H9 (cell line): ENCODE data around the gene FLRT2. TPM values are rescaled to one million over a fixed set of nuclear protein-coding genes. Genes with fewer than 3 reads are reported as not detected.

Experiments
- DNase-seq: peaks from one replicate; pipeline ENCODE4 v3.0.0-alpha.2; 2017
- H2AFZ ChIP-seq: one replicate; pipeline ENCODE4 v1.6.1; 2013; ENCODE audit warnings: mild to moderate bottlenecking, low read length, control low read depth, moderate library complexity
- H2AK5ac ChIP-seq: 2 replicates; pipeline ENCODE4 v1.6.1; 2013; ENCODE audit warnings: low read length, control low read depth, mixed read lengths; ENCODE audit not compliant: insufficient read length
- H2BK120ac ChIP-seq: one replicate; pipeline ENCODE4 v1.6.1; 2013; ENCODE audit warnings: low read depth, mild to moderate bottlenecking, low read length, control low read depth, inconsistent platforms; ENCODE audit not compliant: poor library complexity, severe bottlenecking
- H2BK12ac ChIP-seq: 2 replicates; pipeline ENCODE4 v1.6.1; 2013; ENCODE audit warnings: low read length, control low read depth, mixed read lengths, low read depth; ENCODE audit not compliant: insufficient read length
- H2BK15ac ChIP-seq: 2 replicates; pipeline ENCODE4 v1.6.1; 2013; ENCODE audit warnings: low read depth, low read length, control low read depth
- H2BK20ac ChIP-seq: one replicate; pipeline ENCODE4 v1.6.1; 2013; ENCODE audit warnings: low read depth, mild to moderate bottlenecking, low read length, control low read depth, inconsistent platforms; ENCODE audit not compliant: poor library complexity, severe bottlenecking
- H2BK5ac ChIP-seq: 2 replicates; pipeline ENCODE4 v1.6.1; 2013; ENCODE audit warnings: low read length, control low read depth, mixed read lengths; ENCODE audit not compliant: insufficient read length
- H3K14ac ChIP-seq: 2 replicates; pipeline ENCODE4 v1.6.1; 2013; ENCODE audit warnings: low read length, control low read depth; ENCODE audit not compliant: insufficient read depth
- H3K18ac ChIP-seq: 2 replicates; pipeline ENCODE4 v1.6.1; 2013; ENCODE audit warnings: low read depth, mild to moderate bottlenecking, mixed read lengths, low read length, control low read depth; ENCODE audit not compliant: insufficient read length
- H3K23ac ChIP-seq: 2 replicates; pipeline ENCODE4 v1.6.1; 2013; ENCODE audit warnings: low read length, control low read depth, mixed read lengths, low read depth; ENCODE audit not compliant: insufficient read length
- H3K23me2 ChIP-seq: 2 replicates; pipeline ENCODE4 v1.6.1; 2013; ENCODE audit warnings: low read depth, mild to moderate bottlenecking, mixed read lengths, low read length, control low read depth; ENCODE audit not compliant: insufficient read length, poor library complexity, severe bottlenecking
- H3K27ac ChIP-seq: 2 replicates; pipeline ENCODE4 v1.5.1; 2013; ENCODE audit warnings: low read length, control low read depth, mixed read lengths, low read depth; ENCODE audit not compliant: insufficient read length
- H3K27me3 ChIP-seq: 2 replicates; pipeline ENCODE4 v1.6.1; 2013; ENCODE audit warnings: low read length, control low read depth, inconsistent platforms; ENCODE audit not compliant: insufficient read depth
- H3K4ac ChIP-seq: 2 replicates; pipeline ENCODE4 v1.6.1; 2013; ENCODE audit warnings: low read depth, mild to moderate bottlenecking, control low read depth, inconsistent platforms, low read length, moderate library complexity
- H3K4me1 ChIP-seq: 2 replicates; pipeline ENCODE4 v1.6.1; 2013; ENCODE audit warnings: low read length, control low read depth, inconsistent platforms; ENCODE audit not compliant: insufficient read depth
- H3K4me2 ChIP-seq: 2 replicates; pipeline ENCODE4 v1.6.1; 2013; ENCODE audit warnings: low read length, control low read depth, mixed read lengths; ENCODE audit not compliant: insufficient read length, insufficient read depth
- H3K56ac ChIP-seq: 2 replicates; pipeline ENCODE4 v1.6.1; 2013; ENCODE audit warnings: low read depth, mild to moderate bottlenecking, mixed read lengths, low read length, control low read depth; ENCODE audit not compliant: insufficient read length
- H3K79me1 ChIP-seq: 2 replicates; pipeline ENCODE4 v1.6.1; 2013; ENCODE audit warnings: low read depth, mild to moderate bottlenecking, moderate library complexity, low read length, control low read depth, inconsistent platforms; ENCODE audit not compliant: insufficient read depth, poor library complexity, severe bottlenecking
- H3K79me2 ChIP-seq: 2 replicates; pipeline ENCODE4 v1.6.1; 2013; ENCODE audit warnings: low read length, control low read depth, inconsistent platforms; ENCODE audit not compliant: insufficient read depth
- H3K9ac ChIP-seq: 2 replicates; pipeline ENCODE4 v1.6.1; 2013; ENCODE audit warnings: low read length, control low read depth, mixed read lengths; ENCODE audit not compliant: insufficient read length; ENCODE audit errors: extremely low read depth
- H3K9me3 ChIP-seq: one replicate; pipeline ENCODE4 v1.6.1; 2013; ENCODE audit warnings: low read depth, low read length, inconsistent platforms; ENCODE audit not compliant: control insufficient read depth
- H3T11ph ChIP-seq: one replicate; pipeline ENCODE4 v1.6.1; 2013; ENCODE audit warnings: mild to moderate bottlenecking, low read length, control low read depth, inconsistent platforms
- H4K20me1 ChIP-seq: one replicate; pipeline ENCODE4 v1.6.1; 2013; ENCODE audit not compliant: control insufficient read depth, insufficient read length, insufficient read depth
- H4K5ac ChIP-seq: 2 replicates; pipeline ENCODE4 v1.6.1; 2013; ENCODE audit warnings: low read depth, mild to moderate bottlenecking, mixed read lengths, low read length, control low read depth; ENCODE audit not compliant: insufficient read length
- H4K8ac ChIP-seq: replicated peaks from 2 replicates; pipeline ENCODE4 v1.6.1; 2013; ENCODE audit warnings: low read length, control low read depth, mixed read lengths, low read depth; ENCODE audit not compliant: insufficient read length
- H4K91ac ChIP-seq: 2 replicates; pipeline ENCODE4 v1.6.1; 2013; ENCODE audit warnings: low read depth, mild to moderate bottlenecking, moderate library complexity, mixed read lengths, low read length, control low read depth; ENCODE audit not compliant: insufficient read length
- H3K27ac Mint-ChIP-seq, 3 experiments: 2 replicates in 2 of 3; 3 replicates in 1 of 3; pipeline ENCODE4 v1.8.0; 2020 to 2021; ENCODE audit warnings: mixed read lengths in 3 of 3, mild to moderate bottlenecking in 1 of 3, moderate library complexity in 1 of 3
- H3K27me3 Mint-ChIP-seq: 2 replicates; pipeline ENCODE4 v1.8.0; 2021; ENCODE audit warnings: low read depth, mild to moderate bottlenecking, moderate library complexity, mixed read lengths
- H3K36me3 Mint-ChIP-seq, 3 experiments: 2 replicates in 2 of 3; 3 replicates in 1 of 3; pipeline ENCODE4 v1.8.0; 2020 to 2021; ENCODE audit warnings: low read depth in 3 of 3, mixed read lengths in 3 of 3; ENCODE audit not compliant: insufficient read depth in 1 of 3
- H3K4me1 Mint-ChIP-seq, 2 experiments: 2 replicates each; pipeline ENCODE4 v1.8.0; 2020; ENCODE audit warnings: mixed read lengths in 2 of 2
- H3K4me3 Mint-ChIP-seq, 2 experiments: 2 replicates in 1 of 2; 3 replicates in 1 of 2; pipeline ENCODE4 v1.8.0; 2020 to 2021; ENCODE audit warnings: mild to moderate bottlenecking in 2 of 2, mixed read lengths in 2 of 2, moderate library complexity in 1 of 2
- H3K9me3 Mint-ChIP-seq, 2 experiments: 2 replicates in 1 of 2; 3 replicates in 1 of 2; pipeline ENCODE4 v1.8.0; 2020; ENCODE audit warnings: mild to moderate bottlenecking in 2 of 2, mixed read lengths in 2 of 2, moderate library complexity in 1 of 2
- WGBS: extraction: QIAGEN DNeasy Blood & Tissue Kit; methylation state at CpG from one replicate; pipeline ENCODE4 v1.1.7; 2013; ENCODE audit warnings: missing lambda C conversion rate, low lambda C conversion rate, mixed read lengths; ENCODE audit not compliant: insufficient read length; ENCODE audit errors: extremely low coverage; 5-methylcytosine and 5-hydroxymethylcytosine counted together
- total RNA-seq: library from RNA; stranded (reverse); gene quantifications from 2 replicates; pipeline ENCODE4 v1.2.1, GENCODE V29; 2021
- TF ChIP-seq, protein P1 (sequence below): fragments of 200-600 bp; sonication (generic); conservative IDR thresholded peaks from 3 replicates; pipeline ENCODE4 v1.8.0; 2021; ENCODE audit warnings: antibody characterized with exemption, mild to moderate bottlenecking

Gene FLRT2
- total RNA-seq, 1 experiment from 2014 or later = 3.3 TPM

- H3K23me2 ChIP-seq = peaks cover 15% of the 10 kb centered on the region
- no peak overlapping the region for H3K14ac ChIP-seq
- H2BK15ac ChIP-seq = no peak overlapping the region
- no peak overlapping the region for H4K5ac ChIP-seq
- no peak overlapping the region for H3K4ac ChIP-seq
- no peak overlapping the region for H4K91ac ChIP-seq
- H3K27me3 ChIP-seq = peaks cover 19% of the 10 kb centered on the region; the same call in 1 of the 2 replicates
- no peak overlapping the region for H2BK5ac ChIP-seq
- H3K4me2 ChIP-seq = no peak overlapping the region
- TF ChIP-seq, protein P1, sequence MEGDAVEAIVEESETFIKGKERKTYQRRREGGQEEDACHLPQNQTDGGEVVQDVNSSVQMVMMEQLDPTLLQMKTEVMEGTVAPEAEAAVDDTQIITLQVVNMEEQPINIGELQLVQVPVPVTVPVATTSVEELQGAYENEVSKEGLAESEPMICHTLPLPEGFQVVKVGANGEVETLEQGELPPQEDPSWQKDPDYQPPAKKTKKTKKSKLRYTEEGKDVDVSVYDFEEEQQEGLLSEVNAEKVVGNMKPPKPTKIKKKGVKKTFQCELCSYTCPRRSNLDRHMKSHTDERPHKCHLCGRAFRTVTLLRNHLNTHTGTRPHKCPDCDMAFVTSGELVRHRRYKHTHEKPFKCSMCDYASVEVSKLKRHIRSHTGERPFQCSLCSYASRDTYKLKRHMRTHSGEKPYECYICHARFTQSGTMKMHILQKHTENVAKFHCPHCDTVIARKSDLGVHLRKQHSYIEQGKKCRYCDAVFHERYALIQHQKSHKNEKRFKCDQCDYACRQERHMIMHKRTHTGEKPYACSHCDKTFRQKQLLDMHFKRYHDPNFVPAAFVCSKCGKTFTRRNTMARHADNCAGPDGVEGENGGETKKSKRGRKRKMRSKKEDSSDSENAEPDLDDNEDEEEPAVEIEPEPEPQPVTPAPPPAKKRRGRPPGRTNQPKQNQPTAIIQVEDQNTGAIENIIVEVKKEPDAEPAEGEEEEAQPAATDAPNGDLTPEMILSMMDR = no peak
- H3K79me1 ChIP-seq = no peaks in the 10 kb centered on the region
- no peak overlapping the region for H4K8ac ChIP-seq
- no peak overlapping the region for H3K4me3 Mint-ChIP-seq
- H2AK5ac ChIP-seq = no peak overlapping the region
- no peak overlapping the region for H2BK120ac ChIP-seq
- DNase-seq = no peak
- no peak overlapping the region for H2AFZ ChIP-seq
- H3K18ac ChIP-seq = no peak overlapping the region
- H3K27ac Mint-ChIP-seq = no peak overlapping the region
- peaks cover 33 to 34% of the 10 kb centered on the region in 2 experiments for H3K4me1 Mint-ChIP-seq
- H3K9ac ChIP-seq = no peak overlapping the region
- H3K9me3 ChIP-seq = no peaks in the 10 kb centered on the region
- no peaks in the 10 kb centered on the region for H3K79me2 ChIP-seq
- no peak overlapping the region for H3K27ac ChIP-seq
- WGBS = no CpG with 5 or more reads among the region's 3 CpGs
- H3K56ac ChIP-seq = no peak overlapping the region
- H2BK20ac ChIP-seq = no peak overlapping the region
- no peaks in the 10 kb centered on the region for H4K20me1 ChIP-seq
- H3T11ph ChIP-seq = no peak overlapping the region
- peaks cover 7% of the 10 kb centered on the region; the same call in 1 of the 2 replicates for H3K4me1 ChIP-seq
- no peak overlapping the region for H3K23ac ChIP-seq
- H3K9me3 Mint-ChIP-seq = no peaks in the 10 kb centered on the region; a peak in 1 of 5 replicates
- H3K27me3 Mint-ChIP-seq = peaks cover 43% of the 10 kb centered on the region
- no peak overlapping the region for H2BK12ac ChIP-seq
- H3K36me3 Mint-ChIP-seq = peaks cover 0 to 3% (median 0%) of the 10 kb centered on the region in 3 experiments; a peak in 1 of 7 replicates
Observed at GRCh38 chr14:85537526-85537925, 7.6 kb downstream of the FLRT2 start.
